LoVo (cell line): ENCODE data around the gene ITPRIPL1.

Source experiments
- DNase-seq: peaks from one replicate; pipeline ENCODE4 v3.0.0-alpha.2; 2016; ENCODE audit warnings: low spot score

The ITPRIPL1 gene

DNA sequence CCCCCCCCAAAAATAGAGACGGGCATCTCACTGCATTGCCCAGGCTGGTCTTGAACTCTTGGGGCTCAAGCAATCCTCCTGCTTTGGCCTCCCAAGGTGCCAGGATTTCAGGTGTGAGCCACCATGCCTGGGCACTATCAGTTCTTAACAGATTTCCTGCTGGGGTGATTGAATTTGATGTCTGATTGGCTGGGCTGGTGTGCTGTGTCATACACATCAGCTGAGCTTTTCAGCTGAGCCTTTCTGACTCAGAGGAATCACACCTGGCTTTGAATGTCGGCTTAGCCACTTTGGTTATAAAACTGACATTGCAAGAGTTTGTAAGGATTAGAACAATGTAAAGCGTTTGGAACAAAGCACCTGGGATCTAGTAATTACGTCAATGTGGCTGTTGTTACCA lies 29.4 kb downstream of the ITPRIPL1 start:
- no peak for DNase-seq

DNA sequence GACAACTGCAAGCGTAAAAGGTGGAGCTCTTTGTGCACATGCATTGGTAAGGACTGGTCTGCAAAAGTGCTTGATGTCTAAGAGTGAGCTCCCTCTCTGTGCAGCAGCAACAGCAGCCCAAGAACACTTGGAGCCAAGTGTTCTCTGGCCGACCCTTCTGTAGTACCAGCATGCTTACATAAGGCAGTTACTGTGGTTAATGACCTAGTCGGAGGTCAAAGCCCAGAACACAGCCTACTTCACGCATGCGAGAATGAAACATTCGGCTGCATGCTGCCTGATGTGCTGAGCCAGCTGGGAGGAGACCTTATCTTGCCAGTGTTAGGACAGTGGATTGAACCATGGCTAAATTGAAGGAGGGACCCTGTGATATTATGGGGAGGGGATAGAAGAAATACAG lies 31.8 kb downstream of the ITPRIPL1 start:
- no peak for DNase-seq

DNA sequence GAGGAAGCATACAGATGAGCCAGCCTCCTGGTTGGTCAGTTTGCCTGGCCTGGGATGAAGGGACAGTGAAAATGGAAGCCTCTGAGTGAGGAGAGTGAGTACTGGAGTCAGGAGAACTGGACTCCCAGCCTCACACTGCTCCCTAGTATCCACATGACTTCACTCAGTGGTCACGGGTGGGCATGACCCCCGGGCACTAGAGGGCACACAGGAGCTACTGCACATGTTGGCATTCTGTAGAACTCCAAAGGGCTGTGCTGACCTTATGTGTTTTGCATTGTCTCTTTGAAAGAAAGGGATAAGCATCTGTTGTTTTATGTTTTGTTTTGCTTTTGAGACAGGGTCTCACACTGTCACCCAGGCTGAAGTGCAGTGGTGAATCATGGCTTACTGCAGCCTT lies 34.2 kb downstream of the ITPRIPL1 start:
- no peak for DNase-seq

DNA sequence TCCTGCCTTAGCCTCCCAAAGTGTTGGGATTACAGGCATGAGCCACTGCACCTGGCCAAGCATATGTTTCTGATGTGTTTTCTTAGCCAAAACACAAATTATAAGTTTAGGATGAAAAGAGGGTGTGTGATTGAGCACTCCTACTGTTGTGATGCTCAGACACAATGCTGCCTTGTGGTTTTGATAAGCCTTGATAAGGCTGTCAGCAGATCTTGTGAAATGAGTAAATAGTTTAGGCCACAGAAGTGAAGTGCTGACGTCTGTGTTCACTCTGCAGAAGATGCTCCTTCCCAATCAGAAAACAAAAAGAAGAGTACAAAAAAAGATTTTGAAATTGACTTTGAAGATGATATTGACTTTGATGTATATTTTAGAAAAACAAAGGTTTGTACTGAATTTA lies 34.7 kb downstream of the ITPRIPL1 start:
- DNase-seq, result no peak

DNA sequence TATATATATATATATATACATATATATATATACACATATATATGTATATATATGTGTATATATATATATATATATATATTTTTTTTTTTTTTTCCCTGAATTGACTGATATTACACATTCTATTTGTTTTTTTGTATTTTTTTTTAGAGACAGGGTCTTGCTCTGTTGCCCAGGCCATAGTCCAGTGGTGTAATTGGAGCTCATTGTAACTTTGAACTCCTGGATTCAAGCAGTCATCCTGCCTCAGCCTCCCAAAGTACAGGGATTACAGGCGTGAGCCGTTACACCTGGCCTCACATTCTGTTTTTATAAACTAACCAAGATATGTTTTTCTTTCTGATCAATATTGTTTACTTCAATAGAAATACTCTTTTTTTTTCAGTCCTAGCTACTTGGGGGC lies 36.6 kb downstream of the ITPRIPL1 start:
- DNase-seq, result no peak

DNA sequence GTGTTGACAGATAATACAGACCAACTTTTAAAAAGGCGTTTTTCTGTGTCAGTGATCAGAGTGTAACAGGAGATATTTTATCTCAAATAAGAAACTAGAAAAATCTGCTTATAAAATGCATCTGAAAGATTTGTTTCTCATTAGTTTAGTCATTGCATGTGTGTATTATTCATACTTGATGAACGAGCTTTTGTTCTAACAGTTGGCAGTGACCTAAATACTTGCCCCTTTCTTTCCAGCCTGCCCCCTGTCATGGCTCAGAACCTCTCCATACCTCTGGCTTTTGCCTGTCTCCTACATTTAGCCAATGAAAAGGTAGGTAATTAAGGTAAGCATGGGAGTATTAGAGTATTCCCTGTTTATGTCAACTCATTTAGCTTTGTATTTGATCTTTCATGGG lies 44.1 kb downstream of the ITPRIPL1 start:
- DNase-seq, result no peak

DNA sequence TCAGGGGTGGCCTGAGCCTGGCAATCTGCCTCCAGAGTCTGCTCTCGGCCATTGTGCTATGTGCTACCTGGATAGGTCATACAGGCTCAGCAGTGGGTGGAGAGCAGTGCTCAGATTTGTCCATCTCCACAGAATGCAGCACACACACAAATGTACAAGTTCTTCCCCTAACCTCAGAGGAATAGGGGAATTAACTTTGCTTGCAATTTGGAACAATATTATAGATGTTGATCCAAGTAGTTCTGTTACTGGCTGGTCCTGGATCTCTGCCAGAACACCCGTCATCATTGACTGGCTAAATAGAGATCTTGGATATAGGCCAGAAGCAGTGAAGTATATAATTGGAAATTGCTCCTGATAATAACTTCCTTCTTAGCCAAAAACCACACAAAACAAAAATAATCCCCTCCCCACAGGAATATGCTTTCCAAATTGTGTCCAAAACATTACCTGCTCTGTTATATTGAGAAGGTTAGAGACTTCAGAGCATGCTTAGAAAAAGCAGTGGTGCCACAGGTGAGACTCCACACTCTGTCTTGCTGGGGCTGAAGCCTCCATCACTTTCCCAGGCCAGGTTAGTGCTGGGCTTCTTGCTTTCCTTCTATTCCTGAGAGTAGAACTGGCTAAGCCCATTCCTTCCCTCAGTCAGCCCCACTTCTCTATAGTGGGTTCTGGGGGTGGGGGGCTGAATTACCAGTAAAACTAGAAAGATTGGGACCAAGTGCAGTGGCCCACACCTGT lies 49.3 kb downstream of the ITPRIPL1 start:
- peak; percentile 12 for DNase-seq
